ENCODE results near the gene TCERG1L.
"Not testable (repeated sequence)": the region's sequence is repeated elsewhere in the genome, so short reads cannot be mapped to it uniquely, and the experiment has no call there.

Gene TCERG1L, protein sequence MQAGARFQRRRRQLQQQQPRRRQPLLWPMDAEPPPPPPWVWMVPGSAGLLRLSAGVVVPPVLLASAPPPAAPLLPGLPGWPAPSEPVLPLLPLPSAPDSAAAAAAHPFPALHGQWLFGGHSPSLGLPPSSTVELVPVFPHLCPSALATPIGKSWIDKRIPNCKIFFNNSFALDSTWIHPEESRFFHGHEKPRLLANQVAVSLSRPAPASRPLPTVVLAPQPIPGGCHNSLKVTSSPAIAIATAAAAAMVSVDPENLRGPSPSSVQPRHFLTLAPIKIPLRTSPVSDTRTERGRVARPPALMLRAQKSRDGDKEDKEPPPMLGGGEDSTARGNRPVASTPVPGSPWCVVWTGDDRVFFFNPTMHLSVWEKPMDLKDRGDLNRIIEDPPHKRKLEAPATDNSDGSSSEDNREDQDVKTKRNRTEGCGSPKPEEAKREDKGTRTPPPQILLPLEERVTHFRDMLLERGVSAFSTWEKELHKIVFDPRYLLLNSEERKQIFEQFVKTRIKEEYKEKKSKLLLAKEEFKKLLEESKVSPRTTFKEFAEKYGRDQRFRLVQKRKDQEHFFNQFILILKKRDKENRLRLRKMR

DNA sequence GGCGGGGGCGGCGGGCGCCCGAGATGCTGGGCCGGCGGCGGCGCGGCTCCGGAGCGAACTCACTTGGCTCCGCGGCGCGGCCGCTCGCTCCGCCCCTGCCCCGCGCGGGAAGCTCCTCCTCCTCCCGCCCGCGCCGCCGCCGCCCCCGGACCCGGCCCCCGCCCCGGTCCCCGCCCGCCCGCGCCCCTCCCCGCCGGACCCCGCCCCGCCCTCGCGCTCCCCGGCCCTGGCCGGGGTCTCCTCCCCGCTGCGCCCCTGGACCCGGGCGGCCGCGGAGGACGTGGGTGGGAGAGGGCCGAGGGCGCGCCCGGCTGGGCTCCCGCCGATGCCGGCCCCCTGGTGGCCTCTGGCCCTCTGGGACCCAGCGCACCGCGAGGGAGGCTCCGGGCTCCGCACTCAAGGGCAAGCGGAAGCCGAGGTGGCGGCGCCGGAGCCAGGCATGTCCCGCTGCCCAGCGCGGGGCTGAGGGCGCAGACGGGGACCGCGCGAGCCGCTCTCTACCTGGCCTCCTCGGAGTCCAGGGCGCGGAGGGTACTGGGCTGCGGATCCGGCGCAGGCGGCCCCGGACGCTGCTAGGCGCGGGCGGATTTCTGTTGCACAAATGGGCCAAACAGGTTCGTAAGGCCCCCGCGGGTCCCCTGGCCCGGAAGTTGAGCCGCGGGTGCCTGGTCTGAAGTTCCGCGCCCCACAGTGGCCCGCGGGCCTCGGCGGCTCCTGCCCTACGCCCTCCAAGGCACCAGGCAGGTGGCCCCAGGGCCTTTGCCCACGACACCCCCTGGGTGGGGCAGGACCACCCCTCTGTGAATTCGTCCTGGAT lies at the start of gene TCERG1L:
Gene TCERG1L (minus strand): TSS at position 61 of the 817 bp plus-strand sequence. CDS start 86 bp downstream, outside the sequence.
- DNase-seq (ENCODE audit: low read depth) = no peak

DNA sequence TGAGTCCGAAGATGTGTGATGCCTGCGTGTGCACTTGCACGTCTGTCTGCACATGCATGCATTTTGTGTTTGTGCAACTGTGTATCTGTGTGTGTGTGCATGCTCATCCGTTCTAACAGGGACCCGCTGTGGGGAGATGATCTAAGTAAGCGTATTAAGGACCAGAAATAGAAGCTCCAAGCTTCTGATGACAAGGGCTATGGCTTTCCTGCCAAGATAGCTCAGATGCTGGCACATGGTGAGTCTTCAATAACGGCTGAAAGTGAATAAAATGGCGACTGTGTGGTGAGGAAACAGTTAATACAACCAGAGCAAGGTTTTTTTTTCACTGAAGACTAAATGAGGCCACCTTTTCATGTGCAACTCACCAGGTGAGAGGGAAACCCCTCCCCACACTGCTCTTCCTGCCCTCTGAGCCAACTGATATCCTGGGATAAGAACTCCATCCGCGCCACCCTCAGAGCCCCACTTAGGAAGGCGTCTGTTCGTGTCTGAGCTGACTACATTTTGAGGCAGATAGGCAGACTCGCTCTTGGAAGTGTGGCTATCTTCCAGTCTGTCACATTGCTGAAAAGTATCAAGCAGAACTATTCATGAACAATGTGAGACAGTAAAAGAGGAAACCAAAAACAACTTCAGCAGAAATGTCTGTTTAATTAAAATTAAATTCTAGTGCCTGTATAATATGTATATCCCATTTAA lies 47.4 kb upstream of the TCERG1L start:
- no peak for DNase-seq (ENCODE audit: low read depth)

DNA sequence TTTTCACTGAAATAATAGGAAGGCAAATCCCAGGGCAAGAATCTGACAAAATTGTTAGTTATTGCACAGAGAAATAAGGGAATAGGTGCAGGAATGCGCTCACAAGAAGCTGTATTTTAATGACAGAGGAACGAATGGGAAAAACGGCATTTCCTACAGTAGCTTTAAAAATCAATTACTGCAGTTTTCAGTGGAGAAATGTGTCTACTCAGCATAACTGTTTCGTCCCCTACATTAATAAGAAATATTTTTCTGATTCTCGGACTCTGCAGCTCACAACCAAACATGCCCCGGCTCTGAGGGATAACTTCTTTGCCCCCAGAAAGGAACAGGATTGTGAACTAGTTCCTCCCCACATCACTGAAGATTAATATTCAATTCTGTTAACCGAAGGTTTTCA lies 44.9 kb upstream of the TCERG1L start:
- no peak for DNase-seq (ENCODE audit: low read depth)

DNA sequence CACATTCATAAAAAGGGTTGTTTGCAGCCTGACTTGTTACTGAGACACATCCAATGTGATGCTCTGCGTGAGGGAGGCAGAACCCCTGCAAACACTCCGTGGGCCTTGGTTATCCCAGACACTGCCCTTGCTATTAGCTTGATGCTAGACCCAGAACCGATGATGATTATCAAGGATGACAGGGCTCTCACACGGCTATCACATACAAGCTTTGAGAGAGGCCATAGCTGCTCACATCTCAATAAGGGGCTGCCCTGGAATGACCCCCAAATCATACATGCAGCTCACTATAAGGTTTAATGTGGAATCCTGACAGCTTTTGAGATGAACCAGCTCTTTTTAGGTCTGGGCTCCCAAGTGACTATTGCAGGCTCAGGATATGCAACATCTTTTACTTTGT lies 44.4 kb upstream of the TCERG1L start:
- DNase-seq (ENCODE audit: low read depth) = no peak

DNA sequence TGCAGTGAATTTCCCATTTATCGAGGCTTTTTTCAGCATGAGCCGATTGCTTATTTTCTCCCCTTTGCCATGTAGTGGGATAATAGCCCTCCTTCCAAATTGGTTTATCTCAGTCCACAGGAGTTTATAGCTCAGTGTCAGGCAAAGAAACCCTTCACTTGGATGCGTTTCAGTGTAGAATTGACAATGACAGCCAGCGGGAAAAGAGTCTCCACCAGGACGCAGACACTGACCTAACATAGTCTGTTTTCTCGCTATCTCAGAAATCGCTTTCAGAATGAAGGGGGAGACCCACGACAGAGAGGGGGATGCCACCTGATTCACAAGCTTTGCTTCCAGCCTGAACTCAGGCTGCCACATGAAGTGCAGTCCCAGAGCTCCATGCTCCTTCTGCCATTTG lies 43.5 kb upstream of the TCERG1L start:
- no peak for DNase-seq (ENCODE audit: low read depth)

DNA sequence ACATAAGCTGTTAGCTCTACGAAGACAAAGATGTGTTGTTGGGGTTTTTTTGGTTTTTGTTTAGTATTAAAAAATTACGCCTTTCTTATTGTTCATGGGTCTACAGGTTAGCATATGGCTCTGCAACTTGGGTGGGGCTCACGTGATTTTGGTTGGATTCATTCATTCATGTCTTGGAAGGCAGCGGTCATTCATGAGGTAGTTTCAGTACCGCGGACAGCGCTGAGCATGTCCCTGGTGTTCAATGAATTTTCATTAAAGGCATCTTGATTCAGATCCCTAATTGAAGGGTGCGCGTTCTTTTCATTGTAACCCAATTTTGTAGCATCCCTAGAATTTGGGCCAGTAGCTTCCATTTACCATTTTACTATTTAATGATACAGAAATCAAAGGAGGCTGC lies 42.9 kb upstream of the TCERG1L start:
- no peak for DNase-seq (ENCODE audit: low read depth)

DNA sequence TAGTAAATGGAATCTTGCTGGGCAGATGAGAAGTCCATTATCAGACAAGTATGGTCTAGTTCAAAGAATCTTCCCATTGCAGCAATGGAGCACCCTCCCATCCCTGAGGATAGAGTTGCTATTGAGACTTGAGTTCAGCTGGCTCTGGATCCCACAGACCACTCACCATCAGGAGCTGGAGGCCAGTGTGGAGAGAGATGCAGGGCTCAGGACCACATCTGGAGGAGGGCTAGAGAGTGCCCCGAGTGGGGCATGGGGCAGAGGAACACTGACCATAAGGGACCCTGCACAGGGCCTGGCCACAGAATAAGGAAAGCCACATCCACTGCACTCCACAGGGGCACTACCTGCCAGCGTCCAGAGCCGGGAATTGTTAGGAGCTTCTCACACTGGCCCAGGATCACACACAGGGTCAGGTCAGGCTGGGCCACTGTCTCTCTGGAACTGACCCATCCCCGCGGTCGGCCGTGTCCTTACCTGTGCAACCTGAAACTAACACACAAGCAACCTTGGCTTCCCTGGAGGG lies 41.3 kb upstream of the TCERG1L start:
- DNase-seq (ENCODE audit: low read depth) = no peak

DNA sequence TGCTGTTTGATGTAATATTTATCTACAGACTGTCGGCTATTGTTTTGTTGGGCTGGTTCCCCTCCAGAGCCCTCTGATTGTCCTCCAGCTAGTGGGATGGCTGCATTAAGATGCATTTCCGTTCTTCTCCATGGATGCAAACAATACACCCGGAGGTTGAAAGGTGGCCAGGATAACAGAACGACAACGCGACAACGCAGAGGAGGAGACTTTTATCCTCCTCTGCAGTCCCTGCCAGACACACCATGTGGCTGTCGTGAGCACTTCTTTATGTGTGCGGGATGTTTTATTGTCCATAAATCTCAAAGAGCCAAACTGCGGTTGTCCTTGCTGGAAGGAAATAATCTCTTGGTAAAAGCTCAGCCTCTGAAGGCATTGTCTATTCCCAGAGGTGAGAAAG lies 39.1 kb upstream of the TCERG1L start:
- DNase-seq (ENCODE audit: low read depth) = no peak

DNA sequence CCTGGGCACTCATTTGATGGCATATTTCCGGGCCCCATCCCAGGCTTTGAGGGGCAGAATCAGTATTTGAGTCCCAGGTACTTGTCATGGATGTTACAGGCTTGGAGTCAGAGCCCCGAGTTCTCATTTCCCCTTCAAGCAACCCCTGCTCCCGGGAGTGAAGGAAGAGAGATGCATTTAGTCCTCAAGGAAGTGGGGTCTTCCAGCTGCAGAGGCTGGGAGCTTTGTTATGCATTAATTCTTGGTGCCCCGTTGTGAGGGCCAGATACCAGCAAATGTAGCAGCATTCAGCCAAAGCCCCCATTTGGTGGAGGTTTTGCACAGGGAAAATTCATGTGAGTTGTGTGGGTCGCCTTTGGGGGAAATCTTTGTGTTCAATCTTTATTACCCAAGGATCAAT lies 38.7 kb upstream of the TCERG1L start:
- no peak for DNase-seq (ENCODE audit: low read depth)

DNA sequence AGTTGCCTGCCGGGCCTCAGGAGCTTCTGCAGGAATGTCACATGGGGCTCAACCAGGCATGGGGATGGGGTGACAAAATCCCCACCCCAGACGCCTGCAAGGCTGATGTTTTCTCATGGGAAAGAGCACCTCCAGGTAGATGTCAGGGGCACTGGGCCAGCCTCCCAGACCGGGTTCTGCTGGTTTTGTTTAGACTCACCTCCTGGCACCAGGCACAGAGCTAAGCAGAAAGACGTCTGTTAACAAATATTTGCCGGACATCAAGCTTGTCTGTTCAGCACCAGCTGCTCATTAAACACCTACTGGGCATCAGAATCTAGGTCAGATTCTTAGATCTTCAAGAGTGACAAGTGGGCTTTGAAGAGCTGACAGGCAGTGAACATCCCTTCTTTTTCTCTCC lies 34.9 kb upstream of the TCERG1L start:
- no peak for DNase-seq (ENCODE audit: low read depth)

DNA sequence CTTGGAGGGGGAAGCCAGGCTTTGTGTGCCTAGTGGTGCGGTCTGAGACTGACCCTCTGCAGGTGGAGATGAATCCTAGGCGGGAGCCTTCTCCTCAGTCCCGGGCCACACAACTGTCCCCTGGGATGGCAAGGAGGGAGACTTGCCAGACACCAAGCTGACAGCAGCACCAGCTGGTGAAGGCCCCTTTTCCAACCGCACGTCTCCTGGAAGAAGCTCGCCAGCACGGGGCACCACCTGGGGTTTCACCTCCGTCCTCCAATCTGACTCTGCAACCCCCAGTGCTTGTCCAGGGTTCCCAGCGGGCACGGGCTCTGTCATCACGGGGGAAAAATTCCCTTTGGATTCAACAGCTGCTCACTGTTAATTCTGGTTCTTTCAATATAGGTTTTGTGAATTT lies 34.2 kb upstream of the TCERG1L start:
- DNase-seq (ENCODE audit: low read depth) = no peak

DNA sequence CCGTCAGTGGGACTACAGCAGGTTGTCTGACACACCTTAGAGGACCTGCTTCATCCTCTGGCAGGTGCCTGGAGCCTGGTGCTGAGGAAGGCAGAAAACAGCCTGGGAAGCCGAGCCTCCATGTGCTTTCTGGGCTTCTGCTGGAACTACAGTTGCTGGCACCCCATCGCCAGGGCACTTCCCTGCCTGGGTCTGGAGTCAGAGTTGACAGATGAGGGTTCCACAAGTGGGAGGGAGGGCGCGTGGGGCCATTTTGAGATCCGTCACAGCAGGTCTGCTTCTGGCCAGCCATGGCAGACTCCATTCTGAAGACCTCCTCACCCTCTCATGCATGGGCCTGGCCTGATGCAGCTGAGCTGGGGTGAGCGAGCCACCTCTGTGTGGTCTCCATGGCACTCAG lies 33.2 kb upstream of the TCERG1L start:
- no peak for DNase-seq (ENCODE audit: low read depth)

DNA sequence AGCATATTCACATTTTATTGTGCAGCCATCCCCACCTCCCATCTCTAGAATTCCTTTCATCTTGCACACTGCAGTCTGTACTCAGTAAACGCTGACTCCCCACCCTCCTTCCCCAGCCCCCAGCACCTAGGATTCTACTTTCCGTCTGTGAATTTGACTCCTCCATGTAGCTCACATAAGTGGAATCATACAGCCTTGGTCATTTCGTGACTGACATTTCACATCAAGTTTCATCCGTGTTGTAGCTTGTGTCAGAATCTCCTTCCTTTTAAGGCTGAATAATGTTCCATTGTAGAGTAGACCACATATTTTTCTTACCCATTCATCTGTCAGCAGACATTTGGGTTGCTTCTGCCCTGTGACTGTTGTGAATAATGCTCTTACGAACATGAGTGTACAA lies 26.2 kb upstream of the TCERG1L start:
- DNase-seq (ENCODE audit: low read depth) = no peak

DNA sequence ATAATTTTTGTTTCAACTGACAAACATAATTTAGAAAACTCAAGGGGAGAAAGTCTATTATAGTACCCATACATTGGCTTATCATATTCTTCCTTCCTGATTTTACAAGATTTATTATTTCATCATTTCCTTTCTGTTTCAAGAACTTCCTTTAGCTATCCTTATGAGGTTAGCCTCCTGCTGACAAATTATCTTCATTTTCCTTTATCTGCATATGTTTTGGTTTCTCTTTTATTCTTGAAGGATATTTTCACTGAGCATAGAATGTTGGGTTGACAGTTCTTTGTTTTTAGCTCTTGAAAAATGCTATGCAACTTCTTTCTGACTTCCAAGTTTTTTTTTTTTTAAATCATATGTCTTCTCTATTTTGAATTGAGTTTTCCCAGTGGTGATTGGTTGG lies 21.3 kb upstream of the TCERG1L start:
- DNase-seq (ENCODE audit: low read depth) = no peak

DNA sequence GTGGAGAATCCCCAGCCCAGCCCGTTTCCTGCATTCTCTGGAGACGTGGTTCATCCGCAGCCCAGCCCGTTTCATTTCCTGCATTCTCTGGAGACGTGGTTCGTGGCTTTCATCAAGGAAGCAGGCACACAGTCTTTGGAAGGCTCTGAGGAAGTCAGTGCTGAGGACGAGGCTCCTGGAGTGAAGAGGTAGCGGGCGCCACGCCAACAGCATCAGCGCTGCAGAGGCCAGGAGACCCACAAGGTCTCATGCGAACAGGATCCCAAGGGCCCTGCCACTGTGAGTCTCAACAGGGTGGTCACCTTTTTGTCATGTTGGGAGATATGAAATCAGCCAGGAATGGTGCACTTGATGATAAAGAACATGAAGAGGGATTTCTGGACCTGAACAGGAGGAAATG lies 12.4 kb upstream of the TCERG1L start:
- DNase-seq (ENCODE audit: low read depth) = no peak

DNA sequence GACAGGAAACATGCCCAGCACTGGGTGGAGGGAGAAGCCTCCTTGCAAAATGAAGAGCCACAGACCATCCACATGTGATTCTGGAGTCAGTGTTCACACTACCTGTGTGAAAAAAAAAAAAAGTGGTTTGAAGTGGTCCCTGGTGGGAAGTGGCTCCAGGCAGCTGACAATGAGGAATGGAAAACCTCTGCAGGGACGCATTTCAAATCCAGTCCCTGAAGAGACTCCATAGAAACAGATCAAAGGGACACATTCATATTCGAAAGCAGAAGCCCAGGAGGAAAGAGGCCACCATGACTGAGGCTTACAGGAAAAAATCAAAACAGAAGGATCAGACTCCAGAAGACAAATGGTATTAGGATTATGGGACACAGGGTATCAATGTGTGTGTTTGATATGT lies 11.5 kb upstream of the TCERG1L start:
- DNase-seq (ENCODE audit: low read depth) = no peak

DNA sequence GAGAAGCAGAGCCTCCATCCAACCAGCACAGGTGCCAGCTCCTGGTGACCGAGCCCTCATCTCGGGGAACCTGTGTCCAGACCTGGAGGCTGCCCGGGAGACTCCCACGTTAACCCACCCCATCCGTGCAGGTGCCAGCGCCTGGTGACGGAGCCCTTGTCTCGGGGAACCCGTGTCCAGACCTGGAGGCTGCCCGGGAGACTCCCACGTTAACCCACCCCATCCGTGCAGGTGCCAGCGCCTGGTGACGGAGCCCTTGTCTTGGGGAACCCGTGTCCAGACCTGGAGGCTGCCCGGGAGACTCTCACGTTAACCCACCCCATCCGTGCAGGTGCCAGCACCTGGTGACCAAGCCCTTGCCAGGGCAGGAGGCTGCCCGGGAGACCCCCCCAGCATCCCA lies 11.1 kb upstream of the TCERG1L start:
- DNase-seq (ENCODE audit: low read depth) = not testable (repeated sequence)

DNA sequence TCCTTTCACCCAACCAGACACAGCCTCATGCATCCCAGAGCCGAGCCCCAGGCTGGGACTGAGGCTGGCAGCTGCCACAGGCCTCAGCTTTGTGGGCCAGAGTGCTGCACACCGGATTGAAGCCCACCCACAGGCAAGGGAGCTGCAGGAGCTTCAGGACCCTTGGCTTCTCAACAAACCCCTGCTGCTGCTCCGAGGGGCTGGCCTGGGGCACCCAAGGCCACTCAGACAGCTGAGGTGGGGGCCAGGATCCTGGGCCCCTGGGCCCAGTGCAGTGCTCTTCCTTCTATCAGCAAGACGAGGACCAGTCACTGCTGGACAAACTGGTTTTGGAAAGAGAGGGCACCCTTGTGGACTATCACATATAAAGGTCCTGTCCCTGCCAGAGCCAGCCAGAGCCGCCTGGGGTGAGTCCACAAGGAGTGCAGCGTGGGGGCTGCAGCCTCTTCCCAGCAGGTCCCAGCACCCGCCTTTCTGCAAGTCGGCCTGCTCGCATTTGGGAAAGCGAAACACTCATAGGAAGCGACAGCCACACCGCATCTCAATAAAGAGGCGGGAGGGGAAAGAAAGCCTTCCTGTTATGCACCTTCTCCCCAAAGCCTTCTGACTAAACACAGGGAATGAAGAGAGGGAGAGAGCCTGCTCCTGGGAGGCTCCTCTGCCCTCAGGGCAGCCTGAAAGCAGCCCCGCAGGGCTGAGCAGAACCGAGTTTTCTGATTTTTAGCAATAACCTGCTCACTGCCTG lies 9.5 kb upstream of the TCERG1L start:
- no peak for DNase-seq (ENCODE audit: low read depth)

DNA sequence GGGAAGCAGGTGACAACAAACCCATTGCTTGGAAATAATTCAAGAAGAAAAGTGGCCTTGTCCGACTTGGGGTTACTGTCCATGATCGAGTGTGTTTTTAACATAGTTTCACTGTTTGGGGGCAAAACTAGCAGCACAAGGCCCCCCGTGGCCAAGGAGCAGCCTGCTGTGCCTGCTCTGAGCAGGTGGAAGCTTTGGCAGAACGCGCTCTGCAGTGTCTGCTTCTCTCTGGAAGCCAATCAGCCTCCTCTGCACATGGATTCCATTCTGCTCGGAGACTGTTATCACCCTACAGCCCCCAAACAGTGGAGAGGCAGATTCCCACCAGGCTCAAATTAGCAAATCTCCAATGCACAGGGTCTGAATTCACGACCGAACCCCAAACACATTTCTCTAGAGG lies 7.3 kb upstream of the TCERG1L start:
- no peak for DNase-seq (ENCODE audit: low read depth)

DNA sequence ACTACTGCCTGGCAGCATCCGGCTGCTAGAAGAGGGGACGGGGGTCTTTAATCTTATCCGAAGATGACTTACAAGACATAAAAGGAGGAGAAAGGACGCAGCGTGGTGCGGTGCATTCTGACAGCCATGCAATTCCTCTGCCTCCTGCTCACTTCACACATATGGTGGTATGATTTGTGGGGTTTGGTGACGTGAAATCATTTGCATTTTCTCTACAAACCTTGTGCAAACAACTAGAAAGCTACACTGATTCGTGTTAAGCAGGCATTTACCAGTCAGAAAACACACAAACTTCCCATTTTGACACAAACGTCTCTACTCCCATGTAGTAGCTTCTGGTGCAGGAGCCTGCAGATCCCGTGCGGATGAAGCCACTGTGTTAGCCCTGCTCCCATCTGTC lies 6.8 kb upstream of the TCERG1L start:
- DNase-seq (ENCODE audit: low read depth) = no peak

DNA sequence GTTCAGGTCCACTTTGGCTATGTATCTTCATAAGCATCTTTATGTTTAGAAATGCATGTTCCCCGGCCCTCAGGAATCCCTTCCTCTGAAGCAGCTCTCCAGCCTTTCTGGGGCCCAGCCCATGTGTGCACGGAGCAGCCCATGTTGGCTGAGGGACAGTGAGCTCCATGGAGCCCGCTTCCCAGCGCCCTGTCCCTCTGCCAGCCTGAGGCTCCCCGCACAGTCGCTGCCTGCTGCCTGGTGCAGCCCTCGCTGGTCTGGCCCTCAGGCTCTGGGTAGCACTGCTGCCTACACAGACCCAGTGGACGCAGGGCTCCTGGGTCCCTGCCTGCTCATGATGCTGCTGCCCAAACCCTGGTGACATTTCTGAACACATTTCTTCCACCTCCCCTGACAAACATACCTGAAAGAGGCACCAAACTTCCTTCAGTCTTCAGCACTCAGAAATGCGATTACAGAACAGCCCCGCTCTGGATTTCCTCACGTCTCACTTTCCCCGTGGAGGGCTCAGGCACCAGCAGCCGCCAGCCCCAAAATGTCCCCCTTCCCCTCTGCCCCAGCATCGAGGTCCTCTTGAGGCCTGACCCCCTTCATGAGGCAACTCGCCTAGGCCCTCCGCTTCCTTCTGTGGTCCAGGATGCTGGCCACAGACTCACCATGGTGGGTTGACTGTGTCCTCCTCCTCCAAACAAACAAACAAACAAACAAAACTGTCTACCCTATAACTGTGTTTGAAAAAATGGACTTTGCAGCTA lies 5.0 kb upstream of the TCERG1L start:
- no peak for DNase-seq (ENCODE audit: low read depth)

Data from activated gamma-delta T cell treated with anti-CD3 and anti-CD28 coated beads, Interleukin-2, amount 50 U/mL, for 16 hours (primary cell).